GM13976 (cell line): ENCODE results near the gene ABLIM1.

Experiments
- DNase-seq: peaks from one replicate; pipeline ENCODE4 v3.0.0; 2012; ENCODE audit warnings: low spot score
- CTCF ChIP-seq: IDR thresholded peaks from 2 replicates; pipeline ENCODE4 v1.5.1; 2012; ENCODE audit warnings: borderline replicate concordance, mild to moderate bottlenecking; ENCODE audit not compliant: insufficient read depth; ENCODE audit errors: extremely low read depth, missing control alignments, control extremely low read depth
- in situ Hi-C: fragments of 300-500 bp; cut with MboI; formaldehyde crosslinking; loops from one replicate; pipeline ENCODE4 v1.12.0; 2022; ENCODE audit warnings: low sequenced_read_pairs, mixed read lengths, inconsistent platforms; ENCODE audit not compliant: unreplicated experiment

Gene ABLIM1

GRCh38 chr10:114600057-114600456 lies 58.0 kb downstream of the ABLIM1 start:
- DNase-seq: no peak
- TF ChIP-seq CTCF: no peak
- in situ Hi-C loops: no loop called here

- in situ Hi-C loops: no loop called here
- no peak for DNase-seq
- no peak for TF ChIP-seq CTCF
Measured at GRCh38 chr10:114596793-114597192, 61.3 kb downstream of the ABLIM1 start.

GRCh38 chr10:114593816-114594468 lies 64.1 kb downstream of the ABLIM1 start:
- in situ Hi-C loops: no loop called here

GRCh38 chr10:114593240-114593792 lies 64.8 kb downstream of the ABLIM1 start:
- no peak for TF ChIP-seq CTCF
- in situ Hi-C loops: no loop called here
- no peak for DNase-seq

More at GRCh38 chr10:114593816-114594468, 64.1 kb downstream of the ABLIM1 start:
- no peak for TF ChIP-seq CTCF
- no peak for DNase-seq

- in situ Hi-C loops: no loop called here
- DNase-seq: no peak
- TF ChIP-seq CTCF: no peak
Measured at GRCh38 chr10:114590993-114591392, 67.1 kb downstream of the ABLIM1 start.

GRCh38 chr10:114584419-114584818 lies 73.7 kb downstream of the ABLIM1 start:
- DNase-seq: no peak
- in situ Hi-C loops: no loop called here
- no peak for TF ChIP-seq CTCF

- no peak for DNase-seq
- in situ Hi-C loops: no loop called here
- no peak for TF ChIP-seq CTCF
Measured at GRCh38 chr10:114581071-114581470, 77.0 kb downstream of the ABLIM1 start.
